GM23248 (cell line): Measurements from ENCODE around the gene SAFB2.

Experiments used
- EZH2 ChIP-seq: fragments of 200-600 bp; sonication (generic); IDR thresholded peaks from 2 replicates; pipeline ENCODE4 v1.6.1; 2018; ENCODE audit warnings: antibody characterized with exemption, mild to moderate bottlenecking; ENCODE audit not compliant: insufficient read depth, poor library complexity, severe bottlenecking
- EZH2phosphoT487 ChIP-seq: fragments of 200-600 bp; sonication (generic); IDR thresholded peaks from 2 replicates; pipeline ENCODE4 v1.6.1; 2018; ENCODE audit warnings: antibody characterized with exemption, moderate library complexity, mild to moderate bottlenecking, low read depth; ENCODE audit not compliant: insufficient read depth

DNA sequence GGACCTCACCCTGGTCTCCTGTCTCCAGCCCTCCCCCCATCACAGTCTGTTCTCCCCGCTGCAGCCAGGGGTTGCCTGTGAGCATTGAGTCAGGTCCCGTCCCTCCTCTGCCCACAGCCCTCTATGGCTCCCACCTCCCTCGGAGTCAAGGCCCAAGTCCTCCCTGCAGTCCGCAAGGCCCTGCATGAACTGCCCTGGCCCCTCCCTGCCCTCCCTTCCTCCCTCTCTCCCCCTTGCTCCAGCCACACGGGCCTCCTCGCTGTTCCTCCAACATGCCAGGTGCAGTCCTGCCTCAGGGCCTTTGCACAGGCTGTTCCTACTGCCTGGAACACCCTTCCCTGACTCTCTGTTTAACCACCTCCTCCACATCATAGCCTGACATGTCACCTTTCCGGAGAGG lies 57.6 kb downstream of the SAFB2 start:
- TF ChIP-seq EZH2 (no peak), EZH2phosphoT487 (no peak)
